Activated CD8-positive, alpha-beta memory T cell treated with anti-CD3 and anti-CD28 coated beads for 48 hours (primary cell): Measurements from ENCODE around the gene CAPN7.

Source experiments
- DNase-seq, 3 experiments: peaks; one replicate each; pipeline ENCODE4 v3.0.0-alpha.2; 2020; ENCODE audit warnings: low read depth in 2 of 3, low spot score in 2 of 3

CAPN7 gene

GRCh38 chr3:15243822-15244482, 37.9 kb downstream of the CAPN7 start:
- no peak for DNase-seq

GRCh38 chr3:15246186-15246585, 40.1 kb downstream of the CAPN7 start:
- no peak for DNase-seq

- no peak for DNase-seq
Observed at GRCh38 chr3:15253023-15253697, 47.1 kb downstream of the CAPN7 start.

GRCh38 chr3:15255215-15255614, 49.2 kb downstream of the CAPN7 start:
- DNase-seq, result no peak

GRCh38 chr3:15256861-15257341, 50.9 kb downstream of the CAPN7 start:
- no peak for DNase-seq

- DNase-seq, result no peak
Observed at GRCh38 chr3:15258720-15259119, 52.7 kb downstream of the CAPN7 start.

GRCh38 chr3:15260531-15260930, 54.5 kb downstream of the CAPN7 start:
- DNase-seq, result no peak

- no peak for DNase-seq
Observed at GRCh38 chr3:15261274-15261673, 55.2 kb downstream of the CAPN7 start.

GRCh38 chr3:15262021-15262420, 56.0 kb downstream of the CAPN7 start:
- no peak for DNase-seq

GRCh38 chr3:15263120-15263519, 57.1 kb downstream of the CAPN7 start:
- no peak for DNase-seq

- no peak for DNase-seq
Observed at GRCh38 chr3:15263926-15264325, 57.9 kb downstream of the CAPN7 start.

- DNase-seq, result no peak
Observed at GRCh38 chr3:15264486-15264885, 58.4 kb downstream of the CAPN7 start.

- no peak for DNase-seq
Observed at GRCh38 chr3:15265655-15266509, 59.8 kb downstream of the CAPN7 start.

- DNase-seq, result no peak
Observed at GRCh38 chr3:15266510-15267376, 60.7 kb downstream of the CAPN7 start.

GRCh38 chr3:15267502-15267901, 61.5 kb downstream of the CAPN7 start:
- DNase-seq, result no peak

- DNase-seq, result peak; percentile 46 to 61 (median 55)
Observed at GRCh38 chr3:15268033-15268631, 62.1 kb downstream of the CAPN7 start.

GRCh38 chr3:15269091-15269989, 63.3 kb downstream of the CAPN7 start:
- peak; percentile 34 to 74 (median 73) for DNase-seq

- DNase-seq, result no peak
Observed at GRCh38 chr3:15271030-15271429, 65.0 kb downstream of the CAPN7 start.

- DNase-seq, result peak; percentile 23 to 61 (median 55)
Observed at GRCh38 chr3:15271785-15272381, 65.8 kb downstream of the CAPN7 start.
